HepG2 (cell line): ENCODE data around the gene ABHD17C. TPM values are rescaled to one million over a fixed set of nuclear protein-coding genes. Genes with fewer than 3 reads are reported as not detected.

Experiments
- ATAC-seq: fragments of 200-7000 bp; cut with Tn5 transposase; 3 replicates; pipeline ENCODE4 v1.9.1; 2020; ENCODE audit warnings: mild to moderate bottlenecking, moderate library complexity
- BruUV-seq: library from RNA; stranded (reverse); fragments of 400-500 nt; replicated peaks from 2 replicates; lab custom pipeline; 2021; lab: Mats Ljungman, UMichigan
- CTCF ChIA-PET: fragments of 300-600 bp; formaldehyde crosslinking; extraction: SDS; loops from one replicate; lab custom pipeline; 2021; ENCODE audit warnings: low total read pairs, inconsistent platforms, low intra/inter-chr PET ratio; lab: Yijun Ruan, JAX
- POLR2A ChIA-PET: fragments of 350-600 bp; sonication (Branson Sonifier 250); formaldehyde crosslinking; loops from one replicate; lab custom pipeline; 2020; ENCODE audit warnings: antibody characterized with exemption, inconsistent platforms; lab: Yijun Ruan, JAX
- DNase-seq: peaks from one replicate; pipeline ENCODE4 v3.0.0-alpha.2; 2015; ENCODE audit warnings: low spot score
- FAIRE-seq: peaks from 3 replicates; lab custom pipeline; 2011; peaks lifted over from hg19 to GRCh38; lab: Jason Lieb, UNC
- H2AFZ ChIP-seq: one replicate; pipeline ENCODE4 v1.6.1; 2011; ENCODE audit warnings: low read length, inconsistent platforms
- H3K27ac ChIP-seq: fragments of 300-600 bp; 3 replicates; pipeline ENCODE4 v1.8.0; 2011; ENCODE audit warnings: mixed run types, mild to moderate bottlenecking, mixed read lengths, low read length, inconsistent platforms; ENCODE audit not compliant: insufficient read depth; ENCODE audit errors: extremely low read length
- H3K27me3 ChIP-seq, 2 experiments: fragments of 200-600 bp in 1 of 2; 2 replicates in 1 of 2; 3 replicates in 1 of 2; pipeline versions ENCODE4 v1.6.0 to v1.8.0; 2011; ENCODE audit warnings: low read length in 2 of 2, mild to moderate bottlenecking in 2 of 2, moderate library complexity in 2 of 2, inconsistent platforms in 1 of 2; ENCODE audit not compliant: insufficient read depth in 2 of 2, control insufficient read depth in 1 of 2
- H3K36me3 ChIP-seq, 2 experiments: fragments of 200-600 bp in 1 of 2; replicated peaks in 1 of 2; 2 replicates in 1 of 2; 3 replicates in 1 of 2; pipeline versions ENCODE4 v1.5.1 to v1.8.0; 2011; ENCODE audit warnings: low read length in 2 of 2, inconsistent platforms in 1 of 2; ENCODE audit not compliant: insufficient read depth in 2 of 2, control insufficient read depth in 1 of 2
- H3K4me1 ChIP-seq: 2 replicates; pipeline ENCODE4 v1.5.1; 2012; ENCODE audit warnings: low read length, inconsistent platforms; ENCODE audit not compliant: insufficient read depth
- H3K4me2 ChIP-seq: 2 replicates; pipeline ENCODE4 v1.6.0; 2011; ENCODE audit warnings: low read depth, low read length, inconsistent platforms
- H3K4me3 ChIP-seq, 3 experiments: fragments of 200-600 bp in 1 of 3; sonication (generic), shearing (Covaris generic) in 1 of 3; replicated peaks in 1 of 3; 2 replicates each; pipeline ENCODE4 v1.5.1; 2011 to 2016; ENCODE audit warnings: low read length in 3 of 3, inconsistent platforms in 2 of 3, low read depth in 2 of 3, mild to moderate bottlenecking in 2 of 3, control low read depth in 1 of 3, mixed read lengths in 1 of 3; ENCODE audit not compliant: insufficient read depth in 1 of 3
- H3K79me2 ChIP-seq: one replicate; pipeline ENCODE4 v1.6.1; 2011; ENCODE audit warnings: low read length, inconsistent platforms; ENCODE audit not compliant: insufficient read depth
- H3K9ac ChIP-seq: 2 replicates; pipeline ENCODE4 v1.6.0; 2011; ENCODE audit warnings: mild to moderate bottlenecking, low read depth, low read length, inconsistent platforms; ENCODE audit not compliant: insufficient read depth
- H3K9me3 ChIP-seq: 2 replicates; pipeline ENCODE4 v1.5.1; 2012; ENCODE audit warnings: mild to moderate bottlenecking, low read length
- H4K20me1 ChIP-seq: 2 replicates; pipeline ENCODE4 v1.6.0; 2011; ENCODE audit warnings: inconsistent platforms, mild to moderate bottlenecking, low read length, moderate library complexity; ENCODE audit not compliant: insufficient read depth
- BCL6 ChIP-seq: IDR thresholded peaks from 2 replicates; pipeline ENCODE4 v1.6.1; 2016; ENCODE audit warnings: missing genetic modification reagents, missing compliant biosample characterization
- CREB1 ChIP-seq, 2 experiments: fragments of 450-650 bp in 1 of 2; IDR thresholded peaks; 2 replicates each; pipeline ENCODE4 v1.6.1; 2016 to 2017; ENCODE audit warnings: control low read depth in 1 of 2, mild to moderate bottlenecking in 1 of 2, missing compliant biosample characterization in 1 of 2, missing genetic modification characterization in 1 of 2
- FLYWCH1 ChIP-seq: sonication (generic); formaldehyde crosslinking; IDR thresholded peaks from 2 replicates; pipeline ENCODE4 v1.8.1; 2023; ENCODE audit warnings: mild to moderate bottlenecking, missing genetic modification reagents
- KDM5B ChIP-seq: sonication (generic); formaldehyde crosslinking; IDR thresholded peaks from 2 replicates; pipeline ENCODE4 v1.4.0; 2020; ENCODE audit warnings: missing genetic modification reagents, mild to moderate bottlenecking, borderline replicate concordance
- KLF12 ChIP-seq: sonication (generic); formaldehyde crosslinking; IDR thresholded peaks from 2 replicates; pipeline ENCODE4 v1.4.0; 2020; ENCODE audit warnings: missing genetic modification reagents, borderline replicate concordance
- MTA3 ChIP-seq: sonication (generic); formaldehyde crosslinking; IDR thresholded peaks from 2 replicates; pipeline ENCODE4 v1.4.0; 2020; ENCODE audit warnings: missing genetic modification reagents
- REL ChIP-seq: sonication (generic); formaldehyde crosslinking; conservative IDR thresholded peaks from 2 replicates; pipeline ENCODE4 v1.8.0; 2022; ENCODE audit warnings: mild to moderate bottlenecking, missing genetic modification reagents, moderate library complexity
- SALL2 ChIP-seq: sonication (generic); formaldehyde crosslinking; IDR thresholded peaks from 2 replicates; pipeline ENCODE4 v1.8.1; 2023; ENCODE audit warnings: mild to moderate bottlenecking, missing genetic modification reagents, inconsistent platforms
- TAF1 ChIP-seq: sonication (generic); formaldehyde crosslinking; IDR thresholded peaks from 2 replicates; pipeline ENCODE4 v1.4.0; 2020; ENCODE audit warnings: missing genetic modification reagents
- TCF7 ChIP-seq: sonication (generic); IDR thresholded peaks from 2 replicates; pipeline ENCODE4 v1.6.1; 2016; ENCODE audit warnings: antibody characterized with exemption, low read depth
- THYN1 ChIP-seq: sonication (generic); formaldehyde crosslinking; IDR thresholded peaks from 2 replicates; pipeline ENCODE4 v1.8.1; 2023; ENCODE audit warnings: low read depth, mild to moderate bottlenecking, moderate library complexity, missing genetic modification reagents, borderline replicate concordance
- ZBTB38 ChIP-seq: sonication (generic); formaldehyde crosslinking; IDR thresholded peaks from 2 replicates; pipeline ENCODE4 v1.5.1; 2020; ENCODE audit warnings: mild to moderate bottlenecking, missing genetic modification reagents
- ZNF674 ChIP-seq: sonication (generic); formaldehyde crosslinking; IDR thresholded peaks from 2 replicates; pipeline ENCODE4 v1.5.0; 2020; ENCODE audit warnings: low read depth, mild to moderate bottlenecking, missing genetic modification reagents
- WGBS: methylation state at CpG from one replicate; pipeline ENCODE4 v1.1.6; 2017; ENCODE audit warnings: low lambda C conversion rate; 5-methylcytosine and 5-hydroxymethylcytosine counted together
- in situ Hi-C: cut with HindIII; loops from 2 replicates; pipeline ENCODE4 v1.10.0; 2017; ENCODE audit warnings: low pct_unique_long_range_greater_than_20kb; ENCODE audit not compliant: extremely low pct_ligation_motif_present
- intact Hi-C: fragments of 100-400 bp; cut with micrococcal nuclease; formaldehyde crosslinking; loops from one replicate; pipeline ENCODE4 v1.10.0; 2022; ENCODE audit not compliant: unreplicated experiment
- polyA plus RNA-seq, 8 experiments: library from polyadenylated mRNA; depleted of rRNA in 3 of 8; stranded (reverse) in 7 of 8; unstranded in 1 of 8; fragments of >200 nt; fragmentation: Illumina TruSeq in 4 of 8; extraction: Trizol in 4 of 8; gene quantifications; 2 replicates each; pipeline versions ENCODE4 v1.2.1 to v1.2.3, GENCODE V29; 2011 to 2016; ENCODE audit warnings: low read depth in 4 of 8, missing spikeins in 1 of 8, mixed read lengths in 1 of 8; ENCODE audit not compliant: insufficient read depth in 1 of 8
- total RNA-seq, 5 experiments: library from RNA; depleted of rRNA; stranded (reverse); fragments of >200 nt; fragmentation: Illumina TruSeq; extraction: Trizol; gene quantifications; 2 replicates each; pipeline ENCODE4 v1.2.3, GENCODE V29; 2016; ENCODE audit warnings: low read depth in 1 of 5
- TF ChIP-seq, protein P1 (sequence below): conservative IDR thresholded peaks from 2 replicates; pipeline ENCODE4 v1.6.1; 2018; ENCODE audit warnings: missing genetic modification reagents
- TF ChIP-seq, protein P2 (sequence below): sonication (generic); formaldehyde crosslinking; IDR thresholded peaks from 2 replicates; pipeline ENCODE4 v1.4.0; 2020; ENCODE audit warnings: missing genetic modification reagents

Gene ABHD17C
- total and polyA plus RNA-seq, 2 of the 13 experiments (the other 11 are each of a cell fraction or from before 2014, with no cell fraction given): 2.9 to 3.9 TPM

DNA sequence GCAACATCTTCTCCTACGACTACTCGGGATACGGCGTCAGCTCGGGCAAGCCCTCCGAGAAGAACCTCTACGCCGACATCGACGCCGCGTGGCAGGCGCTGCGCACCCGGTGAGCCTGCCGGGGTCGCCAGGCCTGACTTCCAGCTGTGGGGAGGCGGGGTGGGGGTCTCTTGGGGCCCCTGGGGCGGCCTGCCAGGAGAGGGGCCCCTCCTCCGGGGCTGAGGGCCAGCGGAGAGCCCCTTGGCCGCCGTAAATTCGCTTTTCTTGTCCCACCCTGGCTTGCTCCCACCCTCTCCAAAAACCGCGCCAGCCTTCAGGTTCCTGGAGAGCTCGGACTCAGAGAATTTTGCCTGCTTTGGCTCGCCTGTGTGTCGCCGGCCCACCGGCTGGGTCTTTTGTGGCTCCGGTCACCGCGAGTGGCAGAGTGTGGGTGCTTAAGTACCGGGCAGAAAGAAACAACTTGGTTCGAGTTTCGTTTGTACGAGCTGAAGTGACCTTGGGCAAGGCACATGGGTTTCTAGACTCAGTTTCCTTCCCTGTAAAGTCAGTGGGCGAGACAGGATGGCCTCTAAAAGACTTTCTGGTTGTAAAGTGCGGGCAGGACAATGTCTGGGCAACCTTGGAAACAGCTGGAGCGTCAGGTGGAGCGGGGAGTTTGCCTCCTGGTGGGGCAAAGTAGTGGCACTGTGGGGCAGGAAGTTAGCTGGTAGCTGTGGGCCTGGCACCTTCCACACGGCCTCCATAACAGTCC is 976 bp downstream of the ABHD17C start (continued):
- TF ChIP-seq, protein P1, sequence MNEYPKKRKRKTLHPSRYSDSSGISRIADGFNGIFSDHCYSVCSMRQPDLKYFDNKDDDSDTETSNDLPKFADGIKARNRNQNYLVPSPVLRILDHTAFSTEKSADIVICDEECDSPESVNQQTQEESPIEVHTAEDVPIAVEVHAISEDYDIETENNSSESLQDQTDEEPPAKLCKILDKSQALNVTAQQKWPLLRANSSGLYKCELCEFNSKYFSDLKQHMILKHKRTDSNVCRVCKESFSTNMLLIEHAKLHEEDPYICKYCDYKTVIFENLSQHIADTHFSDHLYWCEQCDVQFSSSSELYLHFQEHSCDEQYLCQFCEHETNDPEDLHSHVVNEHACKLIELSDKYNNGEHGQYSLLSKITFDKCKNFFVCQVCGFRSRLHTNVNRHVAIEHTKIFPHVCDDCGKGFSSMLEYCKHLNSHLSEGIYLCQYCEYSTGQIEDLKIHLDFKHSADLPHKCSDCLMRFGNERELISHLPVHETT (CRISPR knock-in tag): no peak
- TF ChIP-seq, all 625 proteins: peak for 25

DNA sequence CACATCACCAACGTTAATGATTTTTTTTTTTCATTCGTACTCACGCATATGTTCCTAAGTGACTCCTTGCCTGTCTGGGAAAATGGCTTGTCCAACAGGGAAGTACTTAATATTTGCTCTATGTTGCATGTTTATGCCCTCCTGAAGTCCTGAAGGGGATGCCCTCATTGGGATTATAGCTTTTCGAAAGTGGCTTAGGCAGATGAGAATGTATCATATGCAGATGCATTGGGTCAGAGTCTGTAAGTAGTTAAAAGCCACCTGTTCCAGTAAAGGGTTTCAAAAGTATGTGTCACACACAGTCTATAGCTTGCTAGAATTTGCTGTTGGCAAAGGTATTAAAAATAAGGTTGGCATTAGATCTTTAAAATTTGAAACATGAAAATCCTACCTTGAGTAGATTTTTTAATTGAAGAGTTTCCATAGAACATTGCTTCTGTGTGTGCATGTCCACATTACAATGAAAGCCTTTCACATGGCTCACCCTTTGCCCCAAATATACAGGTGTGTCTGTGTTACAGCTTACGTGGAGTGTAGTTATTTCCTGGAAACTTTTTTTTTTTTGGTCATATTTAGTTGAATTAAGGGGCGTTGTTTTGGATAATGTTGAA is 2.1 kb downstream of the ABHD17C start:
- no peak for ATAC-seq
- TF ChIP-seq KLF12 (CRISPR knock-in tag) (no peak), TAF1 (CRISPR knock-in tag) (no peak), REL (CRISPR knock-in tag) (no peak), BCL6 (CRISPR knock-in tag) (no peak), TCF7 (no peak), SALL2 (CRISPR knock-in tag) (no peak), MTA3 (CRISPR knock-in tag) (no peak), THYN1 (no peak), ZBTB38 (CRISPR knock-in tag) (no peak), KDM5B (CRISPR knock-in tag) (no peak), ZNF674 (CRISPR knock-in tag) (no peak), FLYWCH1 (no peak), CREB1 (IDR thresholded peaks at IDR 0.05) (no peak), CREB1 (CRISPR knock-in tag; IDR thresholded peaks at IDR 0.05) (no peak)
- TF ChIP-seq, protein P2, sequence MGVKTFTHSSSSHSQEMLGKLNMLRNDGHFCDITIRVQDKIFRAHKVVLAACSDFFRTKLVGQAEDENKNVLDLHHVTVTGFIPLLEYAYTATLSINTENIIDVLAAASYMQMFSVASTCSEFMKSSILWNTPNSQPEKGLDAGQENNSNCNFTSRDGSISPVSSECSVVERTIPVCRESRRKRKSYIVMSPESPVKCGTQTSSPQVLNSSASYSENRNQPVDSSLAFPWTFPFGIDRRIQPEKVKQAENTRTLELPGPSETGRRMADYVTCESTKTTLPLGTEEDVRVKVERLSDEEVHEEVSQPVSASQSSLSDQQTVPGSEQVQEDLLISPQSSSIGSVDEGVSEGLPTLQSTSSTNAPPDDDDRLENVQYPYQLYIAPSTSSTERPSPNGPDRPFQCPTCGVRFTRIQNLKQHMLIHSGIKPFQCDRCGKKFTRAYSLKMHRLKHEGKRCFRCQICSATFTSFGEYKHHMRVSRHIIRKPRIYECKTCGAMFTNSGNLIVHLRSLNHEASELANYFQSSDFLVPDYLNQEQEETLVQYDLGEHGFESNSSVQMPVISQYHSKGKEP: no peak
- WGBS: 89% methylated on average over 6 of the region's 6 CpGs
- BruUV-seq: TSS peak; percentile 47
- Histone ChIP-seq H3K79me2 (no peaks in the 10 kb centered on the region), H3K4me1 (peaks cover 25% of the 10 kb centered on the region), H3K4me3 (0 out of 6 replicates have a peak overlapping the region, but pooled peaks of 2 of the 3 experiments have one; percentile 65 to 79), H4K20me1 (no peaks in the 10 kb centered on the region), H3K27me3 (peaks cover 0 to 19% of the 10 kb centered on the region in 2 experiments; a peak in 3 of 5 replicates), H3K4me2 (peak overlapping the region; percentile 93), H3K36me3 (no peaks in the 10 kb centered on the region), H3K9ac (no peak overlapping the region), H3K9me3 (no peaks in the 10 kb centered on the region), H3K27ac (no peak overlapping the region), H2AFZ (no peak overlapping the region)
- FAIRE-seq: no peak
- POLR2A ChIA-PET: interaction anchor here (1.9 kb wide), 1 partner anchor 129 kb away, joined by 6 read pairs; no protein-coding TSS in a partner anchor
- no peak for DNase-seq
- intact Hi-C loops (no loop called here), in situ Hi-C loops (no loop called here)
- CTCF ChIA-PET: interaction anchor here (1.9 kb wide), 1 partner anchor 129 kb away, joined by 10 read pairs; no protein-coding TSS in a partner anchor
